Heart left ventricle (tissue), 13 donors: ENCODE data around the gene PLAC8.

Source experiments
- POLR2A ChIP-seq, 2 donors: fragments of 450-650 bp; IDR thresholded peaks; one replicate each; pipeline ENCODE4 v1.6.1; 2017; ENCODE audit warnings: antibody characterized with exemption in 2 of 2, mild to moderate bottlenecking in 2 of 2, moderate library complexity in 2 of 2
- TF ChIP-seq, protein P1 (sequence below), 12 donors: fragments of 200-600 bp; sonication (generic) in 4 of 12; IDR thresholded peaks; one replicate each; pipeline versions ENCODE4 v1.5.0 to v1.8.0; 2018 to 2022; ENCODE audit warnings: antibody characterized with exemption in 12 of 12, mild to moderate bottlenecking in 5 of 12
- donor health status: ischemic (EF 13 %, LVEDD 7.1; RV severe dilation, severe dysfunction).
- donor health status: DM: no; HTN: yes; CAD: no.
- donor health status: DM: no; HTN: no; CAD: no.
- donor health status: ischemic (EF 25% LVEDD 6.9; RV normal size, moderate dysfunction).
- donor health status: ischemic (EF 25% LVEDD 5.7; RV mildly dilated, moderate dysfunction).
- donor health status: ischemic (EF 35%, LVEDD 5.7; RV mildly dilated, moderate dysfunction).
- donor health status: nonischemic (EF 11% LVEDD 7.7; RV severe dilation, severe dysfunction).
- donor health status: DM: yes; HTN: yes; CAD: no.
- donor health status: PGD.
- donor health status: ischemic (EF 29% LVEDD 5.4; RV normal size, mild dysfunction).
- donor health status: nonischemic (EF 23%, LVEDD 6.1; RV moderate dilation, normal function).

DNA sequence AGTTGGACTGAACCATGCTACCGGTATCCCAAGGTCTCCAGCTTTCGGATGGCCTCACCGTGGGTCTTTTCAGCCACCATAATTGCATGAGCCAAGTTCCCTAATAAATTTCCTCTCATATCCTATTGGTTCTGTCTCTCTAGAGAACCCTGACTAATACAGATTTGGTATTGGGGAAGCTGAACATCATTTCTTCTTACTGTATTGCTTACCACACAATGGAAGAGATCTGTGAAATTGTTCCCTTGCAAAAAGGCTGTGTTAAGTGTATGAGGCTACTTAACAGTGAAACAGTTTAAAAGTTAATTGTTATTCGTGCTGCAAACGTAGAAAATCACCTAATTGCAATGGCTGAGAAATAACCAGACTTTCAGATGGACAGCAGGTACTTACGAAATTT, 34.0 kb downstream of the PLAC8 start:
- TF ChIP-seq, protein P1, sequence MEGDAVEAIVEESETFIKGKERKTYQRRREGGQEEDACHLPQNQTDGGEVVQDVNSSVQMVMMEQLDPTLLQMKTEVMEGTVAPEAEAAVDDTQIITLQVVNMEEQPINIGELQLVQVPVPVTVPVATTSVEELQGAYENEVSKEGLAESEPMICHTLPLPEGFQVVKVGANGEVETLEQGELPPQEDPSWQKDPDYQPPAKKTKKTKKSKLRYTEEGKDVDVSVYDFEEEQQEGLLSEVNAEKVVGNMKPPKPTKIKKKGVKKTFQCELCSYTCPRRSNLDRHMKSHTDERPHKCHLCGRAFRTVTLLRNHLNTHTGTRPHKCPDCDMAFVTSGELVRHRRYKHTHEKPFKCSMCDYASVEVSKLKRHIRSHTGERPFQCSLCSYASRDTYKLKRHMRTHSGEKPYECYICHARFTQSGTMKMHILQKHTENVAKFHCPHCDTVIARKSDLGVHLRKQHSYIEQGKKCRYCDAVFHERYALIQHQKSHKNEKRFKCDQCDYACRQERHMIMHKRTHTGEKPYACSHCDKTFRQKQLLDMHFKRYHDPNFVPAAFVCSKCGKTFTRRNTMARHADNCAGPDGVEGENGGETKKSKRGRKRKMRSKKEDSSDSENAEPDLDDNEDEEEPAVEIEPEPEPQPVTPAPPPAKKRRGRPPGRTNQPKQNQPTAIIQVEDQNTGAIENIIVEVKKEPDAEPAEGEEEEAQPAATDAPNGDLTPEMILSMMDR (IDR thresholded peaks at IDR 0.05): no peak
- no peak for TF ChIP-seq POLR2A (IDR thresholded peaks at IDR 0.05)
